ENCODE measurements around the gene FAM9C. TPM values are rescaled to one million over a fixed set of nuclear protein-coding genes. Genes with fewer than 3 reads are reported as not detected.

Gene FAM9C
- total RNA-seq, 2 experiments from 2014 or later, result not detected

DNA sequence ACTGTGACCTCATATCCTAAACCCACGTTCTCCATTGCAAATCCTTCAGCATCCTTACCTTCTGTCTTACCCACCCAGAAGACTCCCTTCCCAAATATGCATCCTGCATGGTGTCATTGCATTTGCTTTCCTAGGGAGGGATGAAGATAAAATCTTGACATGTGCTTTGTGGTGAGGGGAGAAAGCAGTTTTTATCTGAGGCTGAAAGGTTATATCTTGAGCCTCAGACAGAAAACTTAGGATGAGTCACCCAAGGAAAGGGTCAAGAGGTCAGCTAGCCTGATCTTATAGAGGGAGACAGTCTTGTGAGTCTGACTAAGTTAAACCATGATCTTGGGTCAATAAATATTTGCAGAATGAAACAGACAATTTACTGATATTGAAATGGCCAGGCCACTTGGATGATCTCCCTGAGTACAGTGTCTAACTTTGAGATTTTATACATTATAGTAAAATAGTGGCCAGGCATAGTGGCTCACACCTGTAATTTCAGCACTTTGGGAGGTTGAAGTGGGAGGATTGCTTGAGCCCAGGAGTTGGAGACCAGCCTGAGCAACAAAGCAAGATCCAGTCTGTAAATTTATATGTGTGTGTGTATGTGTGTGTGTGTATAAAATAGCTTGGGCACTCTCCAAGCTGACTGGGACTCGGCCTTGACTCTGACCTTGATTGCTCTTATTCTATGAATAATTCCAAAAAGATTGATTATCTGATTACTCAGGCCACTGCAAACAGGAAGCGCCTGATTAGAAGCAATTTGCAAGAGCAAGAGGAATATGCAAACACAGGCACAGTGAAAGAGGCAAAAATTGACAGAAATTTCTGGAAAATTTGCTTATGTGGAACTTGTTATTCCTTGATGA is 15.4 kb upstream of the FAM9C start:
- Histone ChIP-seq H3K4me3 (ENCODE audit: low read length) (no peak overlapping the region), H3K27ac (ENCODE audit: low read depth in 1 of 2, low read length in 2 of 2) (no peak overlapping the region), H3K4me1 (ENCODE audit: insufficient read depth, low read length) (peaks cover 25% of the 10 kb centered on the region), H3K36me3 (ENCODE audit: insufficient read depth, low read length) (no peaks in the 10 kb centered on the region), H3K9me3 (ENCODE audit: control insufficient read depth in 1 of 2, insufficient read depth in 1 of 2, low read length in 2 of 2) (peaks cover 0 to 8% of the 10 kb centered on the region in 2 experiments), H3K27me3 (ENCODE audit: control insufficient read depth in 1 of 2, insufficient read depth in 2 of 2, low read length in 2 of 2) (no peaks in the 10 kb centered on the region)
- POLR2A ChIA-PET, result interaction anchor here (0.9 to 1.7 kb wide), 5 partner anchors 8 to 30 kb away, joined by 4 to 11 read pairs (median 6); no protein-coding TSS in a partner anchor
- ATAC-seq (ENCODE audit: poor library complexity), result no peak
- peaks cover 30% of the 10 kb centered on the region for H3K36me3 Mint-ChIP-seq (ENCODE audit: low read depth)
- no peak for DNase-seq
- TF ChIP-seq, protein P1, sequence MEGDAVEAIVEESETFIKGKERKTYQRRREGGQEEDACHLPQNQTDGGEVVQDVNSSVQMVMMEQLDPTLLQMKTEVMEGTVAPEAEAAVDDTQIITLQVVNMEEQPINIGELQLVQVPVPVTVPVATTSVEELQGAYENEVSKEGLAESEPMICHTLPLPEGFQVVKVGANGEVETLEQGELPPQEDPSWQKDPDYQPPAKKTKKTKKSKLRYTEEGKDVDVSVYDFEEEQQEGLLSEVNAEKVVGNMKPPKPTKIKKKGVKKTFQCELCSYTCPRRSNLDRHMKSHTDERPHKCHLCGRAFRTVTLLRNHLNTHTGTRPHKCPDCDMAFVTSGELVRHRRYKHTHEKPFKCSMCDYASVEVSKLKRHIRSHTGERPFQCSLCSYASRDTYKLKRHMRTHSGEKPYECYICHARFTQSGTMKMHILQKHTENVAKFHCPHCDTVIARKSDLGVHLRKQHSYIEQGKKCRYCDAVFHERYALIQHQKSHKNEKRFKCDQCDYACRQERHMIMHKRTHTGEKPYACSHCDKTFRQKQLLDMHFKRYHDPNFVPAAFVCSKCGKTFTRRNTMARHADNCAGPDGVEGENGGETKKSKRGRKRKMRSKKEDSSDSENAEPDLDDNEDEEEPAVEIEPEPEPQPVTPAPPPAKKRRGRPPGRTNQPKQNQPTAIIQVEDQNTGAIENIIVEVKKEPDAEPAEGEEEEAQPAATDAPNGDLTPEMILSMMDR (IDR thresholded peaks at IDR 0.05), result no peak
- intact Hi-C loops (cut with DNase I, micrococcal nuclease), result no loop called here
- H3K4me1 Mint-ChIP-seq (ENCODE audit: low read depth), result peaks cover 61% of the 10 kb centered on the region
- no peak overlapping the region for H3K4me3 Mint-ChIP-seq
- peak overlapping the region; percentile 39 for H3K27ac Mint-ChIP-seq
- no peaks in the 10 kb centered on the region for H3K27me3 Mint-ChIP-seq
- no peaks in the 10 kb centered on the region for H3K9me3 Mint-ChIP-seq
- CTCF ChIA-PET, result no interaction called here

DNA sequence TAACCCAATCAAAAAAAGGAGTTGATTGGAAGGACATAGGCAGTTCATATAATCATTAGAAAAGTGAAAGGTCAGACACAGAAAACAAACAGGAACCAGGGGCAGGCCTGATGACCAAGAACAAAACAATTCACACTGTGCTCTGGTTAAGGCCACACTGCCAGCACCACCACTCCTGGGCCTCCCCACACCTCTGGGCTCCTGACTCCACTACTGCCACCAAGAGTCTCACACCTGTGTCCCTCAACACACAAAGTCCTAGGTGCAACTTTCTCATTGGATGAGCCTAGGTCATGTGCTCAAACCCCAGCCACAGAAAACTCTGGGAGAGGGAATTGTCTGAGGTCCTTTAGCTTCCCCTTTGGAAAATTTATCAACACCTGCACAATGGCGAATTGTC is 11.1 kb upstream of the FAM9C start:
- Histone ChIP-seq H3K36me3 (ENCODE audit: insufficient read depth, low read length) (no peaks in the 10 kb centered on the region), H3K27ac (ENCODE audit: low read depth in 1 of 2, low read length in 2 of 2) (no peak overlapping the region), H3K27me3 (ENCODE audit: control insufficient read depth in 1 of 2, insufficient read depth in 2 of 2, low read length in 2 of 2) (no peaks in the 10 kb centered on the region), H3K9me3 (ENCODE audit: control insufficient read depth in 1 of 2, insufficient read depth in 1 of 2, low read length in 2 of 2) (no peaks in the 10 kb centered on the region), H3K4me1 (ENCODE audit: insufficient read depth, low read length) (peaks cover 38% of the 10 kb centered on the region), H3K4me3 (ENCODE audit: low read length) (no peak overlapping the region)
- TF ChIP-seq, protein P1 (IDR thresholded peaks at IDR 0.05), result no peak
- ChIA-PET POLR2A (interaction anchor here (1.8 kb wide), 1 partner anchor 32 kb away, joined by 7 read pairs; no protein-coding TSS in a partner anchor), CTCF (no interaction called here)
- no peak for ATAC-seq (ENCODE audit: poor library complexity)
- peak overlapping the region; percentile 98 for H3K27ac Mint-ChIP-seq
- H3K36me3 Mint-ChIP-seq (ENCODE audit: low read depth), result peaks cover 13% of the 10 kb centered on the region
- intact Hi-C loops (cut with DNase I, micrococcal nuclease), result no loop called here
- H3K9me3 Mint-ChIP-seq, result no peaks in the 10 kb centered on the region
- no peaks in the 10 kb centered on the region for H3K27me3 Mint-ChIP-seq
- DNase-seq, result no peak
- H3K4me3 Mint-ChIP-seq, result no peak overlapping the region
- peaks cover 73% of the 10 kb centered on the region for H3K4me1 Mint-ChIP-seq (ENCODE audit: low read depth)

DNA sequence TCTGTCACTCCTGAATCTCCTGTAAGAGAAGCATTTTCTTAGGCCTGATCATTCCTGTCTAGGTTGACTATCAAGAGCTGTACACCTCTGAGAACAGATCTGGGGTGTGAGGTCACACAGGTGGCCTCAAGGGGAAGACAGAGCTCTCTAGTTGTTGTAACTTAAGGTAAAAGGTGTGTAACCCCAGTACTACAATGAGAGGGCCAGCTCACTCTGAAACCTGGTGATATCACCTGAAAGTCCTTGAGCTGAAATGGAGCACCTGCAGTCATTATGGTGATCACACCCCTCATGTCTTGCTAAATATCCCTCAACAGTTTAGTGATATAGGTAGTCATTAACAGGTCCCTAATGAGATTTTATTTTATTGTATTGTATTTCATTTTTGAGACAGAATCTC is 8.8 kb upstream of the FAM9C start:
- intact Hi-C loops (cut with DNase I, micrococcal nuclease), result loop anchor here in 1 of 2 experiments (2.0 kb wide), 1 partner anchor 78 kb away; the partner anchor contains the start of gene TMSB4X
- H3K27me3 ChIP-seq (ENCODE audit: control insufficient read depth in 1 of 2, insufficient read depth in 2 of 2, low read length in 2 of 2), result no peaks in the 10 kb centered on the region
- ATAC-seq (ENCODE audit: poor library complexity), result no peak

More for the DNA sequence above, 8.8 kb upstream of the FAM9C start:
- H3K9me3 Mint-ChIP-seq, result no peaks in the 10 kb centered on the region
- no peaks in the 10 kb centered on the region for H3K36me3 ChIP-seq (ENCODE audit: insufficient read depth, low read length)
- H3K27ac ChIP-seq (ENCODE audit: low read depth in 1 of 2, low read length in 2 of 2), result peak overlapping the region in 1 of 2 donors; percentile 23
- POLR2A ChIA-PET, result interaction anchor here (1.1 to 6.3 kb wide), 6 partner anchors 18 to 78 kb away, joined by 3 to 239 read pairs (median 72); partner anchors contain the start of gene TMSB4X
- CTCF ChIA-PET, result interaction anchor here (1.8 kb wide), 1 partner anchor 435 kb away, joined by 4 read pairs; no protein-coding TSS in a partner anchor
- DNase-seq, result no peak
- H3K9me3 ChIP-seq (ENCODE audit: control insufficient read depth in 1 of 2, insufficient read depth in 1 of 2, low read length in 2 of 2), result no peaks in the 10 kb centered on the region
- no peak overlapping the region for H3K4me3 ChIP-seq (ENCODE audit: low read length)
- peak overlapping the region; percentile 98 for H3K27ac Mint-ChIP-seq
- H3K4me3 Mint-ChIP-seq, result no peak overlapping the region
- no peaks in the 10 kb centered on the region for H3K27me3 Mint-ChIP-seq
- TF ChIP-seq, protein P1 (IDR thresholded peaks at IDR 0.05), result no peak
- peaks cover 69% of the 10 kb centered on the region for H3K4me1 Mint-ChIP-seq (ENCODE audit: low read depth)
- peaks cover 9% of the 10 kb centered on the region for H3K36me3 Mint-ChIP-seq (ENCODE audit: low read depth)
- peaks cover 42% of the 10 kb centered on the region for H3K4me1 ChIP-seq (ENCODE audit: insufficient read depth, low read length)
